Astrocyte of the spinal cord (primary cell): ENCODE data around the gene ADCY1.

Experiments
- DNase-seq: peaks from one replicate; pipeline ENCODE4 v3.0.0; 2011; ENCODE audit warnings: low read depth, low spot score
- H3K4me3 ChIP-seq: 2 replicates; pipeline ENCODE4 v1.5.1; 2011; ENCODE audit warnings: low read depth, mild to moderate bottlenecking, low read length, moderate library complexity
- CTCF ChIP-seq: IDR thresholded peaks from 2 replicates; pipeline ENCODE4 v1.5.1; 2012; ENCODE audit warnings: low read depth, mild to moderate bottlenecking, low read length, inconsistent platforms
- in situ Hi-C: cut with HindIII; loops from 2 replicates; pipeline ENCODE4 v1.10.0; 2017; ENCODE audit warnings: low sequenced_read_pairs

ADCY1 gene

GRCh38 chr7:45689797-45690761 lies 115.9 kb downstream of the ADCY1 start:
- in situ Hi-C loops, result no loop called here
- H3K4me3 ChIP-seq, result no peak overlapping the region
- DNase-seq, result no peak
- no peak for TF ChIP-seq CTCF

- no peak for DNase-seq
- H3K4me3 ChIP-seq, result no peak overlapping the region
- in situ Hi-C loops, result no loop called here
- no peak for TF ChIP-seq CTCF
Measured at GRCh38 chr7:45690762-45691150, 116.6 kb downstream of the ADCY1 start.

GRCh38 chr7:45691155-45691656 lies 117.0 kb downstream of the ADCY1 start:
- in situ Hi-C loops, result no loop called here
- DNase-seq, result no peak
- TF ChIP-seq CTCF, result no peak
- no peak overlapping the region for H3K4me3 ChIP-seq

- in situ Hi-C loops, result no loop called here
- no peak for DNase-seq
- H3K4me3 ChIP-seq, result no peak overlapping the region
- no peak for TF ChIP-seq CTCF
Measured at GRCh38 chr7:45692031-45692430, 117.9 kb downstream of the ADCY1 start.

- in situ Hi-C loops, result no loop called here
- DNase-seq, result no peak
- TF ChIP-seq CTCF, result no peak
- no peak overlapping the region for H3K4me3 ChIP-seq
Measured at GRCh38 chr7:45695249-45695995, 121.3 kb downstream of the ADCY1 start.

GRCh38 chr7:45696476-45696875 lies 122.3 kb downstream of the ADCY1 start:
- in situ Hi-C loops, result no loop called here
- H3K4me3 ChIP-seq, result no peak overlapping the region
- TF ChIP-seq CTCF, result no peak
- no peak for DNase-seq
